AG09309 (cell line): Measurements from ENCODE around the gene FAM171A2.
"Not testable (repeated sequence)": the region's sequence is repeated elsewhere in the genome, so short reads cannot be mapped to it uniquely, and the experiment has no call there.

ENCODE experiments used
- DNase-seq: peaks from one replicate; pipeline ENCODE4 v3.0.0-alpha.2; 2010; ENCODE audit warnings: low read depth
- H3K4me3 ChIP-seq: 2 replicates; pipeline ENCODE4 v1.5.1; 2011; ENCODE audit warnings: mild to moderate bottlenecking, low read depth, low read length, moderate library complexity; ENCODE audit not compliant: control insufficient read depth
- TF ChIP-seq, protein P1 (sequence below): IDR thresholded peaks from 2 replicates; pipeline ENCODE4 v1.5.1; 2011; ENCODE audit warnings: mild to moderate bottlenecking, low read depth, low read length, inconsistent platforms; ENCODE audit not compliant: insufficient read depth, control insufficient read depth; ENCODE audit errors: missing control alignments

FAM171A2 gene

DNA sequence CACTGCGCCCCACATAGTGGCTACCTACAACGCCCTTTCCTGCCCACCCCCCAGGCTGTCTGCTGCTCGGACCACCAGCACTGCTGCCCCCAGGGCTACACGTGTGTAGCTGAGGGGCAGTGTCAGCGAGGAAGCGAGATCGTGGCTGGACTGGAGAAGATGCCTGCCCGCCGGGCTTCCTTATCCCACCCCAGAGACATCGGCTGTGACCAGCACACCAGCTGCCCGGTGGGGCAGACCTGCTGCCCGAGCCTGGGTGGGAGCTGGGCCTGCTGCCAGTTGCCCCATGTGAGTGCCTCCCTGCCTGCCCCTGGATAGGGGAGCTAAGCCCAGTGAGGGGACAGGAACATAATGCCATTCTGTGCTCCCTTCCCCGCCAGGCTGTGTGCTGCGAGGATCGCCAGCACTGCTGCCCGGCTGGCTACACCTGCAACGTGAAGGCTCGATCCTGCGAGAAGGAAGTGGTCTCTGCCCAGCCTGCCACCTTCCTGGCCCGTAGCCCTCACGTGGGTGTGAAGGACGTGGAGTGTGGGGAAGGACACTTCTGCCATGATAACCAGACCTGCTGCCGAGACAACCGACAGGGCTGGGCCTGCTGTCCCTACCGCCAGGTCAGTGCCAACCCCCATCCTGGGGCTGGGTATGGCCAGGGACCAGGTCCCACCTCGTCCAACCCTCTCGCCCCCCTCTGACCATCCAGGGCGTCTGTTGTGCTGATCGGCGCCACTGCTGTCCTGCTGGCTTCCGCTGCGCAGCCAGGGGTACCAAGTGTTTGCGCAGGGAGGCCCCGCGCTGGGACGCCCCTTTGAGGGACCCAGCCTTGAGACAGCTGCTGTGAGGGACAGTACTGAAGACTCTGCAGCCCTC, 11.5 kb downstream of the FAM171A2 start:
- TF ChIP-seq, protein P1, sequence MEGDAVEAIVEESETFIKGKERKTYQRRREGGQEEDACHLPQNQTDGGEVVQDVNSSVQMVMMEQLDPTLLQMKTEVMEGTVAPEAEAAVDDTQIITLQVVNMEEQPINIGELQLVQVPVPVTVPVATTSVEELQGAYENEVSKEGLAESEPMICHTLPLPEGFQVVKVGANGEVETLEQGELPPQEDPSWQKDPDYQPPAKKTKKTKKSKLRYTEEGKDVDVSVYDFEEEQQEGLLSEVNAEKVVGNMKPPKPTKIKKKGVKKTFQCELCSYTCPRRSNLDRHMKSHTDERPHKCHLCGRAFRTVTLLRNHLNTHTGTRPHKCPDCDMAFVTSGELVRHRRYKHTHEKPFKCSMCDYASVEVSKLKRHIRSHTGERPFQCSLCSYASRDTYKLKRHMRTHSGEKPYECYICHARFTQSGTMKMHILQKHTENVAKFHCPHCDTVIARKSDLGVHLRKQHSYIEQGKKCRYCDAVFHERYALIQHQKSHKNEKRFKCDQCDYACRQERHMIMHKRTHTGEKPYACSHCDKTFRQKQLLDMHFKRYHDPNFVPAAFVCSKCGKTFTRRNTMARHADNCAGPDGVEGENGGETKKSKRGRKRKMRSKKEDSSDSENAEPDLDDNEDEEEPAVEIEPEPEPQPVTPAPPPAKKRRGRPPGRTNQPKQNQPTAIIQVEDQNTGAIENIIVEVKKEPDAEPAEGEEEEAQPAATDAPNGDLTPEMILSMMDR: no peak
- no peak for DNase-seq
- no peak overlapping the region for H3K4me3 ChIP-seq

DNA sequence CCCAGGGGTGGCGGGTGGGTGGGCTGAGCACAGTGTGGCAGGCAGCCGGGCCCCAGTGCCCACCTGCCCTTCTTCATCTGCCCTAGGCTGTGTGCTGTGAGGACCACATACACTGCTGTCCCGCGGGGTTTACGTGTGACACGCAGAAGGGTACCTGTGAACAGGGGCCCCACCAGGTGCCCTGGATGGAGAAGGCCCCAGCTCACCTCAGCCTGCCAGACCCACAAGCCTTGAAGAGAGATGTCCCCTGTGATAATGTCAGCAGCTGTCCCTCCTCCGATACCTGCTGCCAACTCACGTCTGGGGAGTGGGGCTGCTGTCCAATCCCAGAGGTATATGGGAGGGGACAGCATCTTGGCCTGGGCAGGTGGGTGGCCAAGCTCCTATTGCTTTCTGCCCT, 12.2 kb downstream of the FAM171A2 start:
- no peak for DNase-seq
- TF ChIP-seq, protein P1: no peak
- H3K4me3 ChIP-seq: no peak overlapping the region

- H3K4me3 ChIP-seq: no peak overlapping the region
- TF ChIP-seq, protein P1: peak; percentile 85
- no peak for DNase-seq
Observed at GRCh38 chr17:44350733-44351226, 12.9 kb downstream of the FAM171A2 start.

- TF ChIP-seq, protein P1: no peak
- no peak overlapping the region for H3K4me3 ChIP-seq
- DNase-seq: no peak
Observed at GRCh38 chr17:44349553-44350070, 14.0 kb downstream of the FAM171A2 start.

GRCh38 chr17:44348988-44349364, 14.7 kb downstream of the FAM171A2 start:
- H3K4me3 ChIP-seq: no peak overlapping the region
- no peak for DNase-seq
- TF ChIP-seq, protein P1: no peak

GRCh38 chr17:44348234-44348987, 15.2 kb downstream of the FAM171A2 start:
- H3K4me3 ChIP-seq: no peak overlapping the region
- no peak for DNase-seq
- TF ChIP-seq, protein P1: no peak

GRCh38 chr17:44347206-44348055, 16.2 kb downstream of the FAM171A2 start:
- not testable (repeated sequence) for DNase-seq, H3K4me3 ChIP-seq
